ENCODE results near the gene SPRR4.

The SPRR4 gene

DNA sequence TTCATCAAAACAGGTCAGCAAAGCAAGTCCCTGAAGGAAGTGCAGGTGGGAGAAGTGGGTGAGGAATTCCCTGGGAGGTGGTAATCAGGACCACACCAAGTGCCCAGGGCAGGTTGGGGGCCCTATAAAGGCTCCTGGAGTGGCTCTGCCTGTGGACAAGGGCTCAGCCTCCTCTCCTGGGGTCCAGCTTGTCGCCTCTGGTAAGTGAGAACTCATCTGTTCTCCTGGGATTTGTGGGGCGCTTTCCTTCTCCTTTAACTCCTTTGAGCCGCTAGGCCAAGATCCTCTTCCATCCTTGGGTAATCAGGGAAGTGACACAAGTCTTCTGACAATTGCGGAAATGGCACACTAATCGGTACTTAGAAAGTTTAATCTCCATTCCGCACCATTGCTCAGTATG, at the start of gene SPRR4:
Gene SPRR4 (plus strand): TSS at position 154 of the 400 bp plus-strand sequence. CDS start 1,243 bp downstream, outside the sequence.
- no peak for DNase-seq

DNA sequence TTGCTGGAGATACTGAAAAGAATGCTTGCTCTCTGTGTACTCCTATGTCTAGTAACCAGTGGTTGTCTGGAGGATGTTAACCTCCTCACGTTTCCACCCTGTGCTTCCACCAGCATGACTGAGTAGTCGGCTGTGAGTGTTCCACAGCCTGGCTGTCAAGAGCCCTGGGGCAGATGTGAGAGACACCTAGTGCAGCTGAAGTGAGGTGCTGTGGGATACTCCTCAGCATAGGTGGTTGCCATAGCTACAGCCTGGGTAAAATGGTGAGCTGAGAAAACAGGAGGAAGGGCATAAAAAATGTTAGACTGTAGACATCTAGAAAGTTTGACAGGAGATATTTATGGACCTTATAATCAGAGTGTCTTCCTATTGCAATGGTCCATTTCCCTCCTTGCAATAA, 46.3 kb upstream of the SPRR4 start:
- DNase-seq, result no peak

DNA sequence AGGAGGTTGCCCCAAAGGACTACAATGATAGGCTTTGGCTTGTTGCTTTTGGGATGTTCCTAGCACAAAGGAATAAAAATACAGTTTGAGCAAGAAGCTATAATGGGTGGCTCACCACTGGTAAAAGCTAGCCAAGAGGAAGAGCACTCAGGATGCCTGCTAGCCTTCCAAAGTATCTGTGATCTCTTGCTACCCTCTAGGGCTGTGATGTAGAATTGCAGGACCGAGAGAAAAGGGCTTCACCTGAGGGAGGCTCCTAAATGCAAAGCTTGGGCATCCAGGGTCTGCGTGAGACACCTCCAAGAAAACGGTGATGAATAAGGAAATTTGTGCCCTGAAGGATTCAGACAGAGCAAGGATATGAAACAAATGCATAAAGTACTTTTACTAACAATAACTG, 44.4 kb upstream of the SPRR4 start:
- DNase-seq, result no peak

DNA sequence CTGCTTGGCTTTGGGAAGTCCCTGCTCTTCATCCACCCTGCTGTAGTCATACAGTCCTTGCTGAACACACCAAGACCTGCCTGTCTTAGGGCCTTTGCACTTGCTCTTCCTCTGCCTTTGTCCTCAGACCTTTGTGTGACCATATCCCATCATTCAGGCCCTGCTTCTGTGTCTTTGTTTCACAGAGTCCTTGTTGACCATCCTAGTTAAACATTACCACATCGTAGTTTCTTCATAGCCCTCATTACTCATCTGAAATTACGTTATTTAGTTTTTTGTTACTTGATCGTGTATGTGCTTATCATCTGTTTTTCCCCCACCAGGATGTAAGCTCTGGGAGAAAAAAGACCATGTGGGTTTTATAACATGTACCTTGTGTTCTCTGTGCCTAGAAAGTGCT, 41.8 kb upstream of the SPRR4 start:
- no peak for DNase-seq

GRCh38 chr1:152932170-152932811, 38.2 kb upstream of the SPRR4 start:
- DNase-seq, result no peak

GRCh38 chr1:152933196-152933595, 37.3 kb upstream of the SPRR4 start:
- DNase-seq, result no peak

DNA sequence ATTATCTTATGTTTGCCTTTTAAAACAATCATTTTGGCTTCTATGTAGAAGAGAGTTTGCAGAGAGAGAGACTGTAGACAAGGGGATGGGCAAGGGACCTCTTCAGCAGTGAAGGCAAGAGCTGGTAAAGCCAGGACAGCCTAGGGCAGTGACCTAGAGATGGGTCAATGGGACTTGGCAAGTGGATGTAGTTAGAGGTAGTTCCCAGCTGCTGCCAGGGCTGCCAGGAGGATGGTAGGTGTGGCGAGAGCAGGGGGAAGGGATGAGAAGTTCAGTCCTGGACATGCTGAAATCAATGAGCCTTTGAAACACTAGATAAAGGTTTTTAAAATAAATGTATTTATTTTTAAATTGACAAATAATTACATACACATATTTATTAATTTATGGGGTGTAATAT, 29.8 kb upstream of the SPRR4 start:
- no peak for DNase-seq

- no peak for DNase-seq
These were observed 29.3 kb upstream of the SPRR4 start for GRCh38 chr1:152941037-152941711.

- no peak for DNase-seq
These were observed 28.3 kb upstream of the SPRR4 start for GRCh38 chr1:152942161-152942560.

GRCh38 chr1:152946248-152946647, 24.2 kb upstream of the SPRR4 start:
- no peak for DNase-seq

DNA sequence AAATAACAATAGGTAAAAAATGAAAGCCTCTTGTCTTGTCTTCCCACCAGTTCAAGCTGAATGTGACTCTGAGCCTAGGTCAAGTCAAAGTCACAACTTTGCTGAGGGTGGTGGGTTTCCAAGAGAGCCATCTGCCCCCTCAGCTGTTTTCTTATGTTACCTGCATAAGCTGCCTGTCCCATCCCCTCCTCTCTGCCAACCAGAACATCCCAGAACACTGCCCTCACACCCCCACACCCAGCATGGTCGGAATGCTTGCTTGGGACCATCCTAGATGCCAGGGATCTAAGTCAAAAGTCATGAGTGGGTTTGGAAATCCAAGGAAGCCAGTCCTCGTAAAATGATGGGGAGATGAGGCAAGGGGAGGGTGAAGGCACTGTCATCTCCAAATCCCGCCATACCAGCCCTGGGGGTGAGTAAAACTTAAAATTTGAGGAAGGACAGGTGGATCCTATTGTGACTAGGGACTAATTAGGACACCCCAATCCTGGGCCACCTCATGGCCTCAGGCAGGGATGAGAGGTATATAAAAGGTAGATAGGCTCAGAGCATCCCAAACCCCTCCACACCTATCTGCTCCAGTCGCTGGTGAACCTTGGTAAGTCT, 23.7 kb upstream of the SPRR4 start, which contains the start of gene SPRR5:
Gene SPRR5 (plus strand): TSS at position 556 of the 606 bp plus-strand sequence. CDS start 1,349 bp downstream, outside the sequence.
- DNase-seq, result no peak

- DNase-seq, result no peak
These were observed 18.7 kb upstream of the SPRR4 start for GRCh38 chr1:152951711-152952110.

GRCh38 chr1:152953761-152954160, 16.7 kb upstream of the SPRR4 start:
- no peak for DNase-seq

GRCh38 chr1:152954436-152954835, 16.0 kb upstream of the SPRR4 start:
- DNase-seq, result no peak

- no peak for DNase-seq
These were observed 12.9 kb upstream of the SPRR4 start for GRCh38 chr1:152957561-152957960.

DNA sequence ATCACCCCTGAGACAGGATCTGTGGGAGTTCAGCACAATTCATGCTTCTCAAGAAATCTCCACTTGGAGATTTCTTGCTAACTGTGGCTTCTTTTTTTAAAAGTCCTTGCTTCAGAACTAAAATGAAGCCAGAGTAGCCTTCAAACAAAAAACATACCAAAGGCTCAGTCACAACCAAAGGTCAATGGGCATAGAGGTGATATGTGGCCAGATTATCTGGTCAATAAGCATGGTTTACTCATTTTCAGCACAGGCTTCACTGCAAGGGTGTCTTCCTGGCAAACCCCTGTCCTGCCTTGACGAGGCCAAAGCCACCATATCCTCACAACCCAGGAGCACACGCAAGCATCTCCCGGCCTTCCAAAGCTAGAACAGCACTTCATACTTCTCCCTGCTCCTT, 11.2 kb upstream of the SPRR4 start:
- no peak for DNase-seq

- no peak for DNase-seq
These were observed 10.5 kb upstream of the SPRR4 start for GRCh38 chr1:152959801-152960451.

DNA sequence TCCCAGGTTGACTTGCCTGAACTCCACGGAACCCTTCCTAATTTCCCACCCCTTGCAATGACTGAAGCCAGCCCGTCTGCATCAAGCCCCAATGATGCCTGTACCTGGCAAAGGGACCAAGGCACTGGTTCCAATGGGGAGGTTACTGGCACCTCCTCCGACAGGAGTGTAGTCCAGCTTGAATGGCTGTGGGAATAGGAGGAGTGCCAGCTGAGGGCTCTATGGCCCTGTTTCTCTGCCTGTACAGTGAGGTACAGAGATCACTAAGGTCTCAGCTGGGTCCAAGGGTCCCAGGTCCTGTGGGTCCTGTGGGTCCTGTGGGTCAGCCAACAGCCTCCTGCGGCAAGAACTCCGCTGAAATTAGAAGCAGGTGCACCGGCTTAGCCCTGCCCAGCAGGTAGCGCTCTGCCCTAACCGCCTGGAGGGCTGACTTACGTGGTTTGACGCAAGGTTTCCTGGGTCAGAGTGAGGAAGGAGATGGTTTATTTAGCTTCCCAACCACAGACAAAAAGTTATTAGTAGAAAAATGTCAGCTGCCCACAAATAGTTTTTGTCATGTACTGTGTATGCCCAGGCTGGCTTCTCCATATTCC, 9.9 kb upstream of the SPRR4 start:
- DNase-seq, result no peak

DNA sequence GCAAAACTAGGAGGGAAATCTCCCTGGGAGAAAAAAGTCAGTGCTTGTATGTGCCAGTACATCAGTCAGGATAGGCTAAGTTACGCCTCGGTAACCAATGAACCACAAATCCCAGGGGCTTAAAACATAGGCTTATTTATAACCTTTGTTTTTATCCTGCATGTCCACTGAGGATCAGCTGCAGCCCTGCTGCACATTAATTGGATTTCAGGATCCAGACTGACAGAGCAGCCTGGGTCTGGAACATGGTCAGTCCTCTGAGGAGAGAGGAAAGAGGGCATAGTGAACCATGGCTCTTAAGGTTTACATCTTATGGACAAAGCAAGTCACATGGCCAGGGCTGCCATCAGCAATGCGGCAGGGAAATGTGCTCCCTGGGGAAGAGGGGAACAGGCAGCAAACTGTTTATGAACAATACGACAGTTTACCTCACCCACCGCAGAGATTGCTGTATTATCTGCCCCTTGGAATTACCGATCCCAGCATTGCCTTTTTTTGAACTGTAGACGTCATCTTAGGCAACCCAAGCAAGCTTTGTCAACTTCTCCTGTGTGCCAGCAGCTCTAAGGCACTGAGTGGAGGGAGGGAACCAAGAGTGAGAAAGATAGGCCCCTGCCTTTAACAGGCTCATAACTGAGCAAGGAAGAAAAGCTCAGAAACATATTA, 9.1 kb upstream of the SPRR4 start:
- no peak for DNase-seq

- DNase-seq, result no peak
These were observed 7.5 kb upstream of the SPRR4 start for GRCh38 chr1:152962876-152963415.

- no peak for DNase-seq
These were observed 5.9 kb upstream of the SPRR4 start for GRCh38 chr1:152964536-152964935.

DNA sequence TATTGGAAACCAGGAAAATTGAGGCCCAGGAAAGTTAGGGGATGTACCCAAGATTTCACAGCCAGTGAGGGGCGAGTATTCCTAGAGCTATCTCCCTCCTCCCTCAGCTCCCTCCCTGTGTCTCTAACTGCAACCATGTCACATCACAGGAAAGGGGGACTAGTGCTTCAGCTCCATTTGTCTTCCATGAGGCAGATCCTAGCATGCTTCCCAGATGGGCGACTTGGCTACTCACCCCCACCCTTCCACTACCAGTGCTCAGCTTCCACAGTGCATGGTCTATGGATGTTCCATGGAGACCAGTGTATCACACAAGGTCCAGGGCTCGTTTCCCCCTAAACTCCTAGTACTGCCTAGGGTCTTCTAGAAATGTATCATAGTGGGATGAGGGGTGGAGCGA, 4.6 kb upstream of the SPRR4 start:
- DNase-seq, result no peak

Measured in CD4-positive, alpha-beta T cell treated with Interleukin-4 for 4 hours (primary cell).